ENCODE data around the gene ACTR3C.

Gene ACTR3C

DNA sequence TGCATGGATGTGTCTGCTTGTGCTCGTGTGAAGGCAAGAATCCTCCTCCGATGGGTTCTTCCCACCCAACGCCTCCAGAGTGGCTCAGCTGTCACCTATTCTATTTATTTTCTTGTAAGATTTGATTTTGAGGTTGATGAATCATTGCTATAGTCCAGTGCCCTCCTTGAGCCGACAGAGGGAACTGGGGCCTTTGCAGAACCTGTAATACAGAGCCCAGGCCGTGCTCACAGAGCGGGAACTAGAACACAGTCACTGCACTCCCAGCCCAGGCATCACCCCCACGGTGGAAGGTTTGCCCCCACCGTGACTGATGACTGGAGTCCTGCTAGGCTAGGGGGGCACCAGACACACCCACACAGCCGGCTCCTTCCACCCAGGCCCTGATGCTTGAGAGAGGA is 16.1 kb upstream of the ACTR3C start:
- DNase-seq (ENCODE audit: low spot score) = no peak
- TF ChIP-seq, protein P1, sequence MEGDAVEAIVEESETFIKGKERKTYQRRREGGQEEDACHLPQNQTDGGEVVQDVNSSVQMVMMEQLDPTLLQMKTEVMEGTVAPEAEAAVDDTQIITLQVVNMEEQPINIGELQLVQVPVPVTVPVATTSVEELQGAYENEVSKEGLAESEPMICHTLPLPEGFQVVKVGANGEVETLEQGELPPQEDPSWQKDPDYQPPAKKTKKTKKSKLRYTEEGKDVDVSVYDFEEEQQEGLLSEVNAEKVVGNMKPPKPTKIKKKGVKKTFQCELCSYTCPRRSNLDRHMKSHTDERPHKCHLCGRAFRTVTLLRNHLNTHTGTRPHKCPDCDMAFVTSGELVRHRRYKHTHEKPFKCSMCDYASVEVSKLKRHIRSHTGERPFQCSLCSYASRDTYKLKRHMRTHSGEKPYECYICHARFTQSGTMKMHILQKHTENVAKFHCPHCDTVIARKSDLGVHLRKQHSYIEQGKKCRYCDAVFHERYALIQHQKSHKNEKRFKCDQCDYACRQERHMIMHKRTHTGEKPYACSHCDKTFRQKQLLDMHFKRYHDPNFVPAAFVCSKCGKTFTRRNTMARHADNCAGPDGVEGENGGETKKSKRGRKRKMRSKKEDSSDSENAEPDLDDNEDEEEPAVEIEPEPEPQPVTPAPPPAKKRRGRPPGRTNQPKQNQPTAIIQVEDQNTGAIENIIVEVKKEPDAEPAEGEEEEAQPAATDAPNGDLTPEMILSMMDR (IDR thresholded peaks at IDR 0.05; ENCODE audit: extremely low read depth, missing control alignments) = no peak

DNA sequence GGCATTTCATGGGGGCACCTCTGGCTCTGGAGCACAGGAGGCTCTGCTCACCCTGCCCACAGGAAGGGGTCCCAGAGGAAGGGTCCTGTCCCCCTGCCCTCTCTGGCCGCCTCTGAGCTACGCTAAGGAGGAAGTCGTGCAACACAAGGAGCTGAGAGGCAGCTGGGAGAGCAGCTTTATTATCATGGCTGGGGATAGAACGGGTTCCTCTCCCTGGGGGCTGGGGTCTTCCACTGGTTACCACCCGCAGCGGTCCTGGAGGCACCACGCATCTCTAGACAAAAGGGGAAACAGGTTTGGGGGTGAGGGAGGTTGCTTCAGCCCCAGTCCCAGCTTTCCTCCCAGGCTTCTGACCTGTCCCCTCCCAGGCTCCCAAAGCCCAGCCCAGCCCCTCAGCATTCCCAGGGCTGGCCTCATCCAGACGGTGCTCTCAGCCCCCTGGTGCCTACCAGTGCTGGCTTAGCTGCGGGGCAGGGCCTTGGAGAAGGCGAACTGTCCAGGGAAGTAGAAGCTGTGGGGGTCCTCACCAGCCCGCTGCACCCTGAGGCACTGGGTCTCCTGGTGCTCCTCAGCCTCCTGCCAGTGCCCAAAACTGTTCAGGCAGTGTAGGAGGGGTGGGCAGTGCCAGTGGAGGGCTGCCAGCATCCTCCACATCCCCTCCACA is 15.0 kb upstream of the ACTR3C start:
- TF ChIP-seq, protein P1 (IDR thresholded peaks at IDR 0.05; ENCODE audit: extremely low read depth, missing control alignments) = no peak
- no peak for DNase-seq (ENCODE audit: low spot score)

DNA sequence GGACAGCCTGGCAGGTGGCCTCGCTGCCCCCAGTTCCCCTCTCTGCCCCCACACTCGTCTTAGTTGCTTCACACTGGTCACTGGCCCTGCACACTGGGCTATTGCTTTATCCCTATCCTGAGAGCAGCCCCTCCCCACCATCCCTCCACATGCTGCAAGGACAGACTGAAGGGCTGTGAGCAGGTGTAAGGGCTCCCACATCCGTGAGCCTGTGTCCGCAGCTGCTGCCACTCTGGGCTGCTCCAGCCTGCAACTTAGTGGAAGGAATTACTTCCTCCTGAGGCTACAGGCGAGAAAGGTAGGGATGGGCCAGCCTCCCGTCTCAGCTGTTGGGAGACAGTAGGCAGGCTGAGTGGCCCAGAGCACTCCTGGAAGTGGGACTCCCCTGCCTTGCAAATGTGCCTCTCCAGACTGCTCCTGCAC is 14.3 kb upstream of the ACTR3C start:
- TF ChIP-seq, protein P1 (IDR thresholded peaks at IDR 0.05; ENCODE audit: extremely low read depth, missing control alignments) = no peak
- DNase-seq (ENCODE audit: low spot score) = no peak

DNA sequence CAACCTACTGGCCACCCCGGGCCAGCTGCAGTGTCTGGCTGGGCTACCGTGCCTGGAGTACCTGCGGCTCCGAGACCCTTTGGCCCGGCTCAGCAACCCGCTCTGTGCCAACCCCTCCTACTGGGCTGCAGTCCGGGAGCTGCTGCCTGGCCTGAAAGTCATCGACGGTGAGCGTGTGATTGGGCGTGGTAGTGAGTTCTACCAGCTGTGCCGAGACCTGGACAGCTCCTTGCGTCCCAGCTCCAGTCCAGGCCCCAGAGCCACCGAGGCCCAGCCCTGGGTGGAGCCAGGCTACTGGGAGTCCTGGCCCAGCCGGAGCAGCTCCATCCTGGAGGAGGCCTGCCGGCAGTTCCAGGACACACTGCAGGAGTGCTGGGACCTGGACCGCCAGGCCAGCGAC is 13.8 kb upstream of the ACTR3C start:
- TF ChIP-seq, protein P1 (IDR thresholded peaks at IDR 0.05; ENCODE audit: extremely low read depth, missing control alignments) = no peak

DNA sequence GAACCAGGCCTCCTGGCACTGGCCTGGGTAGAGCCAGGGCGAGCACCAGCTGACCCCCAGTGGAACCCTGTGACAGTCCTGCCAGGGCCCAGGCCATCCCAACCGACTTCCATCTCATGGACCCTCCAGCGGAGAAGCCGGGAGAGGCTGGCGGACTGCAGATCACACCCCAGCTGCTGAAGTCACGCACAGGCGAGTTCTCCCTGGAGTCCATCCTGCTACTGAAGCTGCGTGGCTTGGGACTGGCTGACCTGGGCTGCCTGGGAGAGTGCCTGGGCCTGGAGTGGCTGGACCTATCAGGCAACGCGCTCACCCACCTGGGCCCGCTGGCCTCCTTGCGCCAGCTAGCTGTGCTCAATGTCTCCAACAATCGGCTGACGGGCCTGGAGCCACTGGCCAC is 13.4 kb upstream of the ACTR3C start:
- DNase-seq (ENCODE audit: low spot score) = no peak
- TF ChIP-seq, protein P1 (IDR thresholded peaks at IDR 0.05; ENCODE audit: extremely low read depth, missing control alignments) = no peak

More for the DNA sequence above, 13.8 kb upstream of the ACTR3C start:
- DNase-seq (ENCODE audit: low spot score) = no peak

DNA sequence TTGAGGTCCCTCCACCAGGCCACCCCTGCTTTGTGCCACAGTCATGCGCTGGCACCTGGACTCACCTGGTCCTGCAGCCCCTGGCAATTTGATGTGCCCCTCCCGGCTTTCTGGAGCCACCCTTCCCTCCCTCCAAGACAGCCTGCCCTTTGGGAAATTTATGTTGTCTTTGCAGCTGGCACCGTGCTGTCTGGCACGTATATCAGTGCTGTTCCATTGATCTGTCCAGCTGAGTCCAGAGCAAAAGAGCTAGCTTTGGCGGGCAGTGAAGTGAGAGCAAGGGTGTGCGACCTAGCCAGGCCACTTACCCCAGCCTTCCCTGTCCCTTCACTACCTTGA is 12.4 kb upstream of the ACTR3C start:
- TF ChIP-seq, protein P1 (IDR thresholded peaks at IDR 0.05; ENCODE audit: extremely low read depth, missing control alignments) = no peak
- DNase-seq (ENCODE audit: low spot score) = no peak

DNA sequence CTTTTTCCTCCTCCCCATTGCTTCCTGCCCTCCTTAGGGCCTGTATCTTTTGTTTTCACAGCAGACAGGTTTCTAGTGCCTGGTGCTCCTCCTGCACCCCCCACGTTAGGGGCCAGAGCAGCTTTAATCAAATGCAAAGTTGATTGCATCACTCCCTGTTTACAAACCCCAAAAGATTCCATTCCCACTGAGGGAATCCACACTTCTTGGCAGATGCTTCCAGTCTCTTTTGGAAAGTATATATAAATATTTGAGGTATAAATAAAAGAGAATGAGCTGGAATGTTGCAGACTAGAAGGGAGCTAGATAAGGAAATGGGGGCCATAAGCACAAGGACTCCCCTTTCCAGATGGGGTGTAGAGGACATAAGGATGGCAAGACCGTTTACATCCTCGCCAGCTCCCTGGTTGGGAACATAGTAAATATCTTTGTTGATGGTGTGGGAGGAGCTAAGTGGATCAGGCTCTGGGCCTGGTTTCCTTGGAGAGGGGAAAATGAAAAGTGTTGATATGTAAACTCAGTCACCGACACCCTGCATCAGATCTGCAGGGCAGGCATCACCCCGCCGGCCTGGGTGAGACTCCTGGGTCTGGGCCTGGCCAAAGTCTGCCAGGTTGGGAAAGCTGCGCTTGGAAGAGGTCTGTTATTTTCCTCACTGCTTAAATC is 11.9 kb upstream of the ACTR3C start:
- no peak for DNase-seq (ENCODE audit: low spot score)
- TF ChIP-seq, protein P1 (IDR thresholded peaks at IDR 0.05; ENCODE audit: extremely low read depth, missing control alignments) = no peak
